Placental pericyte (primary cell): Measurements from ENCODE around the gene EFHD2. TPM values are rescaled to one million over a fixed set of nuclear protein-coding genes. Genes with fewer than 3 reads are reported as not detected.

ENCODE experiments used
- total RNA-seq: library from RNA; depleted of rRNA; stranded (reverse); fragments of >200 nt; gene quantifications from 2 replicates; pipeline ENCODE4 v1.2.3, GENCODE V29; 2012

The EFHD2 gene, protein sequence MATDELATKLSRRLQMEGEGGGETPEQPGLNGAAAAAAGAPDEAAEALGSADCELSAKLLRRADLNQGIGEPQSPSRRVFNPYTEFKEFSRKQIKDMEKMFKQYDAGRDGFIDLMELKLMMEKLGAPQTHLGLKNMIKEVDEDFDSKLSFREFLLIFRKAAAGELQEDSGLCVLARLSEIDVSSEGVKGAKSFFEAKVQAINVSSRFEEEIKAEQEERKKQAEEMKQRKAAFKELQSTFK
- total RNA-seq: 27.8 and 135 TPM in 2 replicates

DNA sequence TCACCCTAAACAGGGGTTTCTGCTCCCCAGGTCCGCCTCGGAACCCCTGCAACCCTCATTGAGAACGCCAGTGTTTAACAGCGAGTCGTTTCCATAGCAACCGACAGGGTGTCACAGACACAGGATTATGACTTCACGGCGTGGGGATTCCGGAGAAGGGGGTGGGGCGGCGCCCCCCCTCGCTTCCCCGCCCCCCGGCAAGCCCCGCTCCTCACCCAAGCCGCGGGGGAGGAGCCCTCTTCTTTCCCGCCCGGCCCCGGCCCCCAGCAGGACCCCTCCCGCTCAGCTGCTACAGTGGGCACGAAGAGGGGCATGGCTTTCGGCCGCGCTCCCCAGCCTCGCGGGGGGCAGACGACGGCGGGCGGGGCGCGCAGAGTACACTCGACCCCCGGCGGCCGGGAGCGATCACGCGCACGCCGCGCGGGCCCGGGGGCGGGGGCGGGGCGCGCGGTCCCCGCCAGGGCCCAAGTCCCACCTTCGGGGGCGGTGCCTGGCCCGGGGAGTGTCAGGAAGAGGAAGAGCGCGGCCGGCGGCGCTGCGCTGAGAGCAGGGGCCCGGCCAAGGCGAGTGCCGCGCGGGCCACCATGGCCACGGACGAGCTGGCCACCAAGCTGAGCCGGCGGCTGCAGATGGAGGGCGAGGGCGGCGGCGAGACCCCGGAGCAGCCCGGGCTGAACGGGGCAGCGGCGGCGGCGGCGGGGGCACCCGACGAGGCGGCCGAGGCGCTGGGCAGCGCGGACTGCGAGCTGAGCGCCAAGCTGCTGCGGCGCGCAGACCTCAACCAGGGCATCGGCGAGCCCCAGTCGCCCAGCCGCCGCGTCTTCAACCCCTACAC is at the start of gene EFHD2:
Gene EFHD2, plus strand, starts transcription at position 501 of the 835 bp plus-strand sequence. Its CDS starts 84 bp downstream, at position 585.

DNA sequence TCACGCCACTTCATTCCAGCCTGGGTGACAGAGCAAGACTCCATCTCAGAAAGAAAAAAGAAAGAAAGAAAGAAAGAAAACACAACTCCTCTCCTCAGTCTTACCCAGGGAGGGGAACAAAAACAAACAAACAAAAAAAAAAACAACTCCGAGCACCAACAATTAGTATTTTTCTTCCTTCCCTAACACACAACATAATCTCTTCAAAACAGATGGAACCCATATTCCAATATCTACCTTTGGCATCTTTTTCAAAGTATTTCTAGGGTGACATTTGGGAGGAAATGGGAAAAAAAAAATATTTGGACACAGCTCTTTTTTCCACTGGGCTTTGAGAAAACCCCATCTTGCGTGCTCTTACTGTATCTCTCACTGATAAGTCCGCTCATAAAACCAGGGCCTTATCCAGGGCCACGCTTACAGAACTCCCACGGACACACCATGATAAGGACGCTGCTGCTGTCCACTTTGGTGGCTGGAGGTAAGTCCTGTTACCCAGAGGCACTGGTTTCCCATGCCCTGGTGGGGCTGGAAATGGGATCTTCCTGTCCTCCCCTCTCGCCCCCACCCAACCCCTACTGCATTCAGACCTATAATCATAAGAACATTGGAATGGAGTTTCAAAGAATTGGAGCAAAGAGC is 46.7 kb downstream of the EFHD2 start, which contains the start of gene CELA2A:
Gene CELA2A, plus strand, starts transcription at position 420 of the 642 bp plus-strand sequence. Its CDS starts 22 bp downstream, at position 442.

DNA sequence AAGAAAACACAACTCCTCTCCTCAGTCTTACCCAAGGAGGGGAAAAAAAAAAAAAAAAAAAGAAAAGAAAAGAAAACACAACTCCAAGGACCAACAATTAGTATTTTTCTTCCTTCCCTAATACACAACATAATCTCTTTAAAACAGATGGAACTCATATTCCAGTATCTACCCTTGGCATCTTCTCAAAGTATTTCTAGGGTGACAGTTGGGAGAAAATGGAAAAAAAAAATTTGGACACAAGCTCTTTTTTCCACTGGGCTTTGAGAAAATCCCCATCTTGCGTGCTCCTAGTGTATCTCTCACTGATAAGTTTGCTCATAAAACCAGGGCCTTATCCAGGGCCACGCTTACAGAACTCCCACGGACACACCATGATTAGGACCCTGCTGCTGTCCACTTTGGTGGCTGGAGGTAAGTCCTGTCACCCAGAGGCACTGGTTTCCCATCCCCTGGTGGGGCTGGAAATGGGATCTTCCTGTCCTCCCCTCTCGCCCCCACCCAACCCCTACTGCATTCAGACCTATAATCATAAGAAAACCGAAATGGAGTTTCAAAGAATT is 66.1 kb downstream of the EFHD2 start, which contains the start of gene CELA2B:
Gene CELA2B, plus strand, starts transcription at position 353 of the 563 bp plus-strand sequence. Its CDS starts 22 bp downstream, at position 375.

Other genes starting within 250 kb of the EFHD2 start
- gene FHAD1, start 162.7 kb upstream of the EFHD2 start, total RNA-seq: 0.44 TPM in 1 of 2 replicates, not detected in the other
- gene CTRC, start 28.6 kb downstream of the EFHD2 start, total RNA-seq: not detected in 2 replicates
- 0.44 TPM in 1 of 2 replicates, not detected in the other for gene CELA2A, start 46.8 kb downstream of the EFHD2 start, total RNA-seq
- gene CELA2B, start 66.2 kb downstream of the EFHD2 start, total RNA-seq: not detected in 2 replicates
- 8.0 and 9.8 TPM in 2 replicates for gene CASP9, start 114.3 kb downstream of the EFHD2 start, total RNA-seq
- gene DNAJC16, start 117.0 kb downstream of the EFHD2 start, total RNA-seq: 20.0 and 23.4 TPM in 2 replicates
- gene AGMAT, start 175.2 kb downstream of the EFHD2 start, total RNA-seq: 0.44 and 2.3 TPM in 2 replicates
- gene DDI2, start 207.6 kb downstream of the EFHD2 start, total RNA-seq: 19.0 and 25.5 TPM in 2 replicates